Mononuclear cell (primary cell): ENCODE results near the gene TNFRSF18. TPM values are rescaled to one million over a fixed set of nuclear protein-coding genes. Genes with fewer than 3 reads are reported as not detected.

Experiments
- H3K27me3 ChIP-seq: 2 replicates; pipeline ENCODE4 v1.6.0; 2011; ENCODE audit warnings: low read length, control low read depth; ENCODE audit not compliant: insufficient read depth
- H3K4me1 ChIP-seq: 2 replicates; pipeline ENCODE4 v1.5.1; 2011; ENCODE audit warnings: mild to moderate bottlenecking, low read length, control low read depth; ENCODE audit not compliant: insufficient read depth
- H3K4me3 ChIP-seq: 2 replicates; pipeline ENCODE4 v1.5.1; 2011; ENCODE audit warnings: mild to moderate bottlenecking, low read length, moderate library complexity
- H3K9me3 ChIP-seq: 2 replicates; pipeline ENCODE4 v1.5.1; 2011; ENCODE audit warnings: low read depth, mild to moderate bottlenecking, control low read depth, low read length
- total RNA-seq: library from RNA; depleted of rRNA; stranded (reverse); fragments of >200 nt; gene quantifications from one replicate; pipeline ENCODE4 v1.2.3, GENCODE V29; 2012

TNFRSF18 gene
- total RNA-seq, 1 donor, result 1.2 TPM

- H3K4me3 ChIP-seq, result no peak overlapping the region
- no peaks in the 10 kb centered on the region for H3K27me3 ChIP-seq
- H3K4me1 ChIP-seq, result peaks cover 4% of the 10 kb centered on the region
- peaks cover 5% of the 10 kb centered on the region for H3K9me3 ChIP-seq
Observed at GRCh38 chr1:1187938-1188337, 18.5 kb downstream of the TNFRSF18 start.

DNA sequence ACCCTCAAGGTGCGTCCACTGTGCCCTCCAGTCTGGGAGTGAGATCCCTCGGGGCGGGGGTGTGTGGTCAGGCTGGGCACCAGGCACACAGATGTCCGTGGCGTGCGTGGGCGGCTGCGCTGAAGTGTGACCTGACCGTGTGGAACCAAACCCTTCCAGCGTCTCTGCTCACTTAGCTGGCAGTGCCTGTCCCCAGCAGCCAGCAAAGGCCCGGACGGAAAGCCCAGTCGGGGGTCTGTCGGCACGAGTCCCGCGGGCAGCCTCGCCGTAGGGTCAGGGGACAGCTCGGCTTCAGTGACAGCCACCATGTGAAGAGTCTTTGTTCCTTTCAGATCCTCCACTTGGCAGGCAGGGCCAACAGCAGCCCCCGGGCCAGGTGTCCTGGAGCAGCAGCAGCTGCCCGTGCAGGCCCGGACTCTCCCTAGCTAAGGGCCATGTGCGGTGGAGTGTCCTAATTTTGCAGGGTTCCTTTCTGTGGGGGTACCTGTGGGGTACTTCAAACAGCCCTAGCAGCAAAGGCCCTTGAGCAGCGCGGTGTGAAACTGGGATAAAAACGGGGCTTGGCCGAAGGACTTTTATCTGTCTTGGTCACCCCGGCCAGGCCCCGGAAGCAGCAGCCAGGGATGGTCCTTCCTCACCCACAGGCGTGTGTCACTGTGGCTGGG lies 21.2 kb downstream of the TNFRSF18 start:
- Histone ChIP-seq H3K4me3 (no peak overlapping the region), H3K27me3 (no peaks in the 10 kb centered on the region), H3K9me3 (no peaks in the 10 kb centered on the region), H3K4me1 (peaks cover 14% of the 10 kb centered on the region)

DNA sequence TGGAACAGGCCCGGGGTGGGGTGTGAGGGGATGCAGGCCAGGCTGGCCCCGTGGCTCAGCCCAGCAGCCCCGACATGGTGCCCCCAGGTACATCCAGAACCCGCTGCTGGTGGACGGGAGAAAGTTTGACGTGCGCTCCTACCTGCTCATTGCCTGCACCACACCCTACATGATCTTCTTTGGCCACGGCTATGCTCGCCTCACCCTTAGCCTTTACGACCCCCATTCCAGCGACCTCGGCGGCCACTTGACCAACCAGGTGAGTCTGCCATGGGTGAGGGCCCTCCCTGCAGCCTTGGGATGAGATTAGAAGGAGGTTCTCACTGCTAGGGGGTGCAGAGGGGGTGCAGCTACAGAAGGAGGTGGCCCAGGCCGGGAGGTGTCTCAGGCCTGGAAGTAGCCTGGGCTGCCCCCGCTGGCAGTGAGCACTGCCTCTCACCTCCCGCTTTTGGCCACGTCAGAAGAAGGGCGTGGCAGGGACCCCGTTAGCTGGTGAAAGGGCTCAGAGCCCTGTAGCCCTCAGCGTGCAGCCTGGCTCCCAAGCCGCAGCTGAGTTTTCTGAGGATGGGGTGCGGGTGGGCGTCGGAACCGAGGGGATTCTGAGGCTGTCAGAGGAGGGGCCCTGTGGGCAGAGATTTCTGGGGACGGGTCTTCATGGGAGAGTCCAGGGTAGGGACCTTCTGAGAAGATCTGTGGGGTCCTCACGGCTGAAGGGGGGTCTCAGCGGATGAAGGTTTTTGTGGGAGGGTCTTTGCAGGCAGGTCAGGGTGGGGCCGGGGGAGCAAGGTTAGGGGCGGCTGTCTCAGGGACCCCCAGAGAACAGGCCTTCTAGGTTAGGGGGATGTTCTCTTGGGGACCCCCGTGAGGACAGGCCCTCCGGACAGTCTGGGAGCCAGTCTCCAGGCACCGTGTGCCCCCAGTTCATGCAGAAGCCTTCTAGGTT lies 22.3 kb downstream of the TNFRSF18 start:
- no peaks in the 10 kb centered on the region for H3K27me3 ChIP-seq
- no peaks in the 10 kb centered on the region for H3K9me3 ChIP-seq
- peaks cover 14% of the 10 kb centered on the region for H3K4me1 ChIP-seq
- no peak overlapping the region for H3K4me3 ChIP-seq

GRCh38 chr1:1183221-1183747 lies 23.1 kb downstream of the TNFRSF18 start:
- Histone ChIP-seq H3K27me3 (no peaks in the 10 kb centered on the region), H3K4me3 (no peak overlapping the region), H3K4me1 (peaks cover 14% of the 10 kb centered on the region), H3K9me3 (no peaks in the 10 kb centered on the region)

- peaks cover 14% of the 10 kb centered on the region for H3K4me1 ChIP-seq
- no peaks in the 10 kb centered on the region for H3K27me3 ChIP-seq
- no peaks in the 10 kb centered on the region for H3K9me3 ChIP-seq
- H3K4me3 ChIP-seq, result no peak overlapping the region
Observed at GRCh38 chr1:1182491-1183220, 23.7 kb downstream of the TNFRSF18 start.

DNA sequence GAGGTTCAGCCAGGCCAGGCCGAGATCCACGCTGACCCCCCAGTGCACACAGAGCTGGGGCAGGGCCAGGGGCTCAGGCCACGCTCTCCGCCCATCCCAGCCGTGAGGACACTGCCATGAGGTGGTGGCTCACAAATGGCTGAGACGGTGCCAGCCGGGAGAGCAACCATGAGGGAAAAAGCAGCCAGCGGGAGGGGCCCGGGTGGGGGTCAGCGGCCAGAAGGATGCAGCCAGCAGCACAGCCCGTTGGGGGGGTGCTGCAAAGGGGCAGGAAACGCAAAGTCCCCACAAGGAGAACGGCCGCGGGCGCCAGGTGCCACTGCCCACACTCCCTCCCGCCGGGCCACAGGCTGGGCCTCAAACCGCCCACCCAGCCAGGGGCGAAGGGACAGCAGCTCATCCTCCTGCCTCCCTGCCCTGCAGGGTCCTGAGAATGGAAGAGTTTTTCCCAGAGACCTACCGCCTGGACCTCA lies 24.4 kb downstream of the TNFRSF18 start:
- no peak overlapping the region for H3K4me3 ChIP-seq
- no peaks in the 10 kb centered on the region for H3K9me3 ChIP-seq
- no peaks in the 10 kb centered on the region for H3K27me3 ChIP-seq
- peaks cover 14% of the 10 kb centered on the region for H3K4me1 ChIP-seq

GRCh38 chr1:1181129-1181937 lies 25.1 kb downstream of the TNFRSF18 start:
- peaks cover 14% of the 10 kb centered on the region for H3K4me1 ChIP-seq
- H3K9me3 ChIP-seq, result no peaks in the 10 kb centered on the region
- no peak overlapping the region for H3K4me3 ChIP-seq
- H3K27me3 ChIP-seq, result no peaks in the 10 kb centered on the region

DNA sequence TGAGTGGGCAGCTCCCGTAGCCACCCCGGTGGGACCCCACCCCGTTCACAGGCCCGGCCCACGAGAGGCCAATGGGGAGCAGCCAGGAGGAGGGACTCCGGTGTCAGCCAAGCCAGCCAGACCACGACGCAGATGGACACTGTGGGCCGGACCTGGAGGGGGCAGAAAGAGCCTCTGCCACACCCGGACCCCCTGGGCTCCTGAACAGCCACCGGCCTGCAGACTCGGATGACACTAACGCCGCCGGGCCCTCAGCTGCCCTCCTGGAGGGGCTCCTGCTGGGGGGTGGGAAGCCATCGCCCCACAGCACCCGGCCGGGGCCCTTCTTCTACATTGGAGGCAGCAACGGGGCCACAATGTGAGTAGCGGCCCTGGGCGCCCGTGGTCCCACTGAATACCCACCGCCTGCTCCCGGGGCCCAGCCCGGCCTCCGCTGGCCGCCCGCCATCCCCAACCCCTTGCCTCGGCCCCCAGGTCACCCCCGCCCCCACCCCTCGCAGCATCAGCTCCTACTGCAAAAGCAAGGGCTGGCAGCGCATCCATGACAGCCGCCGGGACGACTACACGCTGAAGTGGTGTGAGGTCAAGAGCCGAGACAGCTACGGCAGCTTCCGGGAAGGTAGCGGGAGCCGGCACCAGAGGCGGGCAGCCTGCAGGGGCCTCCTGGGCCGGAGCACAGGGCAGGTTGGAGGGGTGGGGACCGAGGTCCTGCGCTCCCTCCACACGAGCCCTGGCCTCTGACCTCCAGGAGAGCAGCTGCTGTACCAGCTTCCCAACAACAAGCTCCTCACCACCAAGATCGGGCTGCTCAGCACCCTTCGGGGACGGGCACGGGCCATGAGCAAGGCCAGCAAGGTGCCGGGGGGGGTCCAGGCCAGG lies 26.2 kb downstream of the TNFRSF18 start:
- no peak overlapping the region for H3K4me3 ChIP-seq
- no peaks in the 10 kb centered on the region for H3K27me3 ChIP-seq
- H3K4me1 ChIP-seq, result peaks cover 14% of the 10 kb centered on the region
- no peaks in the 10 kb centered on the region for H3K9me3 ChIP-seq

GRCh38 chr1:1179346-1179982 lies 26.9 kb downstream of the TNFRSF18 start:
- Histone ChIP-seq H3K27me3 (no peaks in the 10 kb centered on the region), H3K9me3 (no peaks in the 10 kb centered on the region), H3K4me3 (no peak overlapping the region), H3K4me1 (peaks cover 14% of the 10 kb centered on the region)

DNA sequence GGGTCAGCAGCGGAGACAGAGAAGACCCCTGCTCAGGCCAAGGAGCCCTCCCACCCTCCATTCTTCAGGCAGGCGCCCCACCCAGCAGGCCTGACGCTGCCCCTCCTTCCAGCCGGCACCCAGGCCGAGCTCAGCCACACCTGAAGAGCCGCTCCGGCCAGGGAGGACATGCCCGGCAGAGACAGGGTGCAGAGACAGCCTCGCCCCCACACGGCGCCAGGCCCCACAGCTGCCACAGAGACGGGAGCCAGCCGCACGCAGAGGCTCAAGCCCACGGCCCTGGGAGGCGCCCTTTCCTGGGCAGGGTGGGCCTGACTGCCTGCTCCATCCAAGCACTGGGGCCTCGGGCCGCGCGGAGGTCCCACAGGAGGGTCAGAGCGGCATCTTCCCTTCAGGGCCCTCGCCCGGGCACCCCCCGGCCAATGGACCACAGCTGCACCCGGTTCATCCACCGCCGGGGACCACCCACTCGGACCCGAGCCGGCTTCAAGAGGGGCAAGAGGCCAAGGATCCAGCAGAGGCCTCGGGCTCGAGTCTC lies 27.5 kb downstream of the TNFRSF18 start:
- H3K4me1 ChIP-seq, result peaks cover 18% of the 10 kb centered on the region
- H3K9me3 ChIP-seq, result no peaks in the 10 kb centered on the region
- no peaks in the 10 kb centered on the region for H3K27me3 ChIP-seq
- no peak overlapping the region for H3K4me3 ChIP-seq

- H3K27me3 ChIP-seq, result no peaks in the 10 kb centered on the region
- no peak overlapping the region for H3K4me3 ChIP-seq
- no peaks in the 10 kb centered on the region for H3K9me3 ChIP-seq
- peaks cover 22% of the 10 kb centered on the region for H3K4me1 ChIP-seq
Observed at GRCh38 chr1:1177452-1178206, 28.8 kb downstream of the TNFRSF18 start.

GRCh38 chr1:1176931-1177330 lies 29.5 kb downstream of the TNFRSF18 start:
- H3K4me3 ChIP-seq, result no peak overlapping the region
- peaks cover 20% of the 10 kb centered on the region for H3K4me1 ChIP-seq
- H3K27me3 ChIP-seq, result no peaks in the 10 kb centered on the region
- no peaks in the 10 kb centered on the region for H3K9me3 ChIP-seq
